ENCODE data around the gene SLC16A12. TPM values are rescaled to one million over a fixed set of nuclear protein-coding genes. Genes with fewer than 3 reads are reported as not detected.

The SLC16A12 gene
- total RNA-seq, 4 donors from 2014 or later, result 0.97 to 3.1 (median 1.4) TPM

DNA sequence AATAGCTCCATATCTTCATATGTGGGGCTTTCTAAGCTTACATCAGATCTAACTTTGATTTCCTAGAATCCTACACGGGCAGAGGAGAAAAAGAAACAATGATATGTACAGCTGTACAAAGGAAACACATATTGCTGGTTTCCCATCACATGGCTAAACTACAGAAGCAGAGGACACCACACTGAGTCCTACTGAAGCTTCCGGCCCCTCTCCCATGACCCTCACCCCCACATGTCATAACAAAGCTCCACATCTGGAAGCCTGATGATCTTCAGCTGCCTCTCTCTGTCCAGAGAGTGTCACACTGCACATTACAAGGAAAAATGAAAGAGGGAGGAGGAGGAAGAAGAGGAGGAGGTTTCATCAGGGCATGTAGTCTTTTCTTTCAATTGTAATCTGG, 14.0 kb downstream of the SLC16A12 start:
- DNase-seq, result no peak

DNA sequence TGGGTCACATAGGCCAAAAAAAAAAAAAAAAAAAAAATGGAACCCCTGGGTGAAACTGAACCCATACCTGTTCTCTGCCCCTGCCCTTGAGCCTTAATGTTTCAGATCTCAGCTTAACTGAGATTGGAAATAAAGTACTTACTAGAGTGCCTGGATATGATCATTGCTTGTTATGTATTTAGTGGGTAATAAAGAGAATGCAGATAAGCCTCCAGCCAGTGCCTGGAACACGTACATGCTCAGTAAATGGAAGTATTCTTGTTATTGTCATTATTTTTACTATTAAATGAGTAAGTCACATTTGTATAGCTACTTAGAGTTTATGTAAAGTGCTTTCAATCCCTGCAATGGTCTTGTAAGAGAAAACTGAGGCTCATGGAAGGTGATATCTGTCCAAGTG, 14.7 kb downstream of the SLC16A12 start:
- TF ChIP-seq, protein P1, sequence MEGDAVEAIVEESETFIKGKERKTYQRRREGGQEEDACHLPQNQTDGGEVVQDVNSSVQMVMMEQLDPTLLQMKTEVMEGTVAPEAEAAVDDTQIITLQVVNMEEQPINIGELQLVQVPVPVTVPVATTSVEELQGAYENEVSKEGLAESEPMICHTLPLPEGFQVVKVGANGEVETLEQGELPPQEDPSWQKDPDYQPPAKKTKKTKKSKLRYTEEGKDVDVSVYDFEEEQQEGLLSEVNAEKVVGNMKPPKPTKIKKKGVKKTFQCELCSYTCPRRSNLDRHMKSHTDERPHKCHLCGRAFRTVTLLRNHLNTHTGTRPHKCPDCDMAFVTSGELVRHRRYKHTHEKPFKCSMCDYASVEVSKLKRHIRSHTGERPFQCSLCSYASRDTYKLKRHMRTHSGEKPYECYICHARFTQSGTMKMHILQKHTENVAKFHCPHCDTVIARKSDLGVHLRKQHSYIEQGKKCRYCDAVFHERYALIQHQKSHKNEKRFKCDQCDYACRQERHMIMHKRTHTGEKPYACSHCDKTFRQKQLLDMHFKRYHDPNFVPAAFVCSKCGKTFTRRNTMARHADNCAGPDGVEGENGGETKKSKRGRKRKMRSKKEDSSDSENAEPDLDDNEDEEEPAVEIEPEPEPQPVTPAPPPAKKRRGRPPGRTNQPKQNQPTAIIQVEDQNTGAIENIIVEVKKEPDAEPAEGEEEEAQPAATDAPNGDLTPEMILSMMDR (IDR thresholded peaks at IDR 0.05 in 4 of 5, conservative IDR thresholded peaks at IDR 0.05 in 1 of 5), result no peak
- no peak for TF ChIP-seq POLR2A (IDR thresholded peaks at IDR 0.05)
- Histone ChIP-seq H3K27ac (peak overlapping the region; percentile 51 to 65 (median 54)), H3K4me1 (peaks cover 8 to 14% of the 10 kb centered on the region in 2 donors), H3K27me3 (no peaks in the 10 kb centered on the region), H3K4me3 (no peak overlapping the region), H3K36me3 (no peaks in the 10 kb centered on the region), H3K9me3 (no peaks in the 10 kb centered on the region)
- DNase-seq, result no peak
- intact Hi-C loops (cut with DNase I; ENCODE audit: low total_unique reads), result no loop called here
- in situ Hi-C loops (cut with MboI; ENCODE audit: low sequenced_read_pairs in 4 of 4), result no loop called here
- ATAC-seq, result no peak

More for the DNA sequence above, 14.0 kb downstream of the SLC16A12 start:
- Histone ChIP-seq H3K9me3 (no peaks in the 10 kb centered on the region), H3K36me3 (no peaks in the 10 kb centered on the region), H3K4me1 (peaks cover 3 to 8% of the 10 kb centered on the region in 2 donors), H3K27ac (peak overlapping the region; percentile 29 to 65 (median 54)), H3K27me3 (no peaks in the 10 kb centered on the region), H3K4me3 (no peak overlapping the region)
- intact Hi-C loops (cut with DNase I; ENCODE audit: low total_unique reads), result no loop called here
- TF ChIP-seq POLR2A (IDR thresholded peaks at IDR 0.05), result no peak
- TF ChIP-seq, protein P1 (IDR thresholded peaks at IDR 0.05 in 4 of 5, conservative IDR thresholded peaks at IDR 0.05 in 1 of 5), result no peak
- ATAC-seq, result no peak
- in situ Hi-C loops (cut with MboI; ENCODE audit: low sequenced_read_pairs in 4 of 4), result no loop called here

DNA sequence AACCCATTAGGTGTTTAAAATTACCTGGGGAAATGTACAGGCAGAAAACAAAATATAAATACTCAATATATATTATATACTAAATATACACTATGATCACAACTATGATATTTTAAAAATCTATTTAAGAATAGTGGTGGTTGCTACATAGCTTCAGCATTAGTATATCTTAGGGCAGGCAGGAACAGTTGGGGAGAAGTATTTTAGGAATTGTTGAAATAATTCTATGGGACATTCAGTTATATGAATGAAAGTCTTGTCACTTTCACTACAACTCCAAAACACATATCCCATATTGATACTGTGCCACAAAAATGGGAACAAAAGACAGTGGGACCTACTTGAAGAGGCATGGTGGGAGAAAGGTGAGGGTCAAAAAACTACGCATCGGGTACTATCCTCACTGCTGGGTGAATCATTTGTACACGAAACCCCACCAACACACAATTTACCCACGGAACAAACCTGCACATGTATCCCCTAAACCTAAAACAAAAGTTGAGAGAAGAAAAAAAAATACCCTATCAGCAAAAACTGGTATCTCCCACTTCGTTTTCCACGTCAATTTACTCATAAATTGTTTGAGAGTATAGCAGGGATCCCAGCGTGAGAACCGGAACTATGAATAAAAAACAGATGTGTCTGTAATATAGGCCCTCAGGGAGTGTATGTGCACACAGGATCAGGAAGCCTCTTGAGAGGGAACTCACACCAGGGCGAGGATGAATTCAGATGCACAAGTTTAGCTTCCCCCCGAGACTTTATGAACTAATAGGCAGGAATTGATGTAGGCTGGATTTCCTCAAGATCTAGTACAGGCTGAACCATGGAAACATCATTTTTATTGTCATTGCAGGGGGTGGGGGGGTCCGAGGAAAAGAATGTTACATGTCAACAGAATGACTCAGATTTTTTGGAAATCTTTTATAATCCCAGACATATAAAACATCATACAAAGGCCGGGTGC, 16.2 kb downstream of the SLC16A12 start:
- H3K27me3 ChIP-seq, result no peaks in the 10 kb centered on the region
- peaks cover 8 to 14% of the 10 kb centered on the region in 2 donors for H3K4me1 ChIP-seq
- DNase-seq (peak; percentile 41 to 67), ATAC-seq (peak; percentile 78 to 86)
- TF ChIP-seq, protein P1 (IDR thresholded peaks at IDR 0.05 in 4 of 5, conservative IDR thresholded peaks at IDR 0.05 in 1 of 5), result no peak
- no peak for TF ChIP-seq POLR2A (IDR thresholded peaks at IDR 0.05)
- peak overlapping the region; percentile 53 to 72 (median 64) for H3K27ac ChIP-seq
- no peak overlapping the region for H3K4me3 ChIP-seq
- H3K36me3 ChIP-seq, result no peaks in the 10 kb centered on the region
- in situ Hi-C loops (cut with MboI; ENCODE audit: low sequenced_read_pairs in 4 of 4) (no loop called here), intact Hi-C loops (cut with DNase I; ENCODE audit: low total_unique reads) (loop anchor here (5.0 kb wide), 1 partner anchor 37 kb away; no protein-coding TSS in a partner anchor)
- no peaks in the 10 kb centered on the region for H3K9me3 ChIP-seq

DNA sequence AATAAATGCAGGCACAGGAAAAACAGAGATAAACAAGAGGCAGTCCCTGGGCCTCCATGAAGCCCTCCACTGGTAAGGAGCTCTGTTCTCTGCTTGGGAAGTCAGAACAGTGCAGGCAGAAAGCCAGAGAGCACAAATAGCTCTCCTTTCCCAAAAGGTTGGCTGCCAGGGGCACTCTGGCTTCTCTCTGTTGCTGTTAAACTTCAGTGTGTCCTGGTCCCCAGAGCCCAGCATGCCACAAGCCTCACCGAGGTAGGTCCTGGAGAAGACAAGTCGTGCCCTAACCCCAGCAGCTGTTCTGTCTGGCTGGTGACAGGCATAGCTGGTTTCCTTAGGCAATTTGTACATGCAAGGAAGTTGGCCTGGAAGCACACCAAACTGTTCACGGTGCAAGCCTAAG, 17.3 kb downstream of the SLC16A12 start:
- peak in 1 of 2 donors; percentile 25 for ATAC-seq
- intact Hi-C loops (cut with DNase I; ENCODE audit: low total_unique reads) (loop anchor here (5.0 kb wide), 1 partner anchor 36 kb away; no protein-coding TSS in a partner anchor), in situ Hi-C loops (cut with MboI; ENCODE audit: low sequenced_read_pairs in 4 of 4) (no loop called here)
- Histone ChIP-seq H3K4me3 (no peak overlapping the region), H3K4me1 (peaks cover 8 to 14% of the 10 kb centered on the region in 2 donors), H3K27me3 (no peaks in the 10 kb centered on the region), H3K27ac (peak overlapping the region; percentile 45 to 72 (median 64)), H3K9me3 (no peaks in the 10 kb centered on the region), H3K36me3 (no peaks in the 10 kb centered on the region)
- peak in 1 of 2 donors; percentile 39 for DNase-seq
- TF ChIP-seq POLR2A (IDR thresholded peaks at IDR 0.05), result no peak
- TF ChIP-seq, protein P1 (IDR thresholded peaks at IDR 0.05 in 4 of 5, conservative IDR thresholded peaks at IDR 0.05 in 1 of 5), result no peak
